Lower leg skin (tissue), 4 donors: Measurements from ENCODE around the gene ACTMAP. TPM values are rescaled to one million over a fixed set of nuclear protein-coding genes. Genes with fewer than 3 reads are reported as not detected.
A peak's percentile ranks its signal among the peaks of the same experiment; 100 is the strongest.
"Not testable (repeated sequence)": the region's sequence is repeated elsewhere in the genome, so short reads cannot be mapped to it uniquely, and the experiment has no call there.

ENCODE experiments used
- DNase-seq, 2 donors: peaks; one replicate each; pipeline ENCODE4 v3.0.0-alpha.2; 2019; ENCODE audit warnings: low spot score in 2 of 2
- H3K4me3 ChIP-seq: fragments of 200-600 bp; sonication (generic); 2 replicates; pipeline ENCODE4 v1.5.1; 2017; ENCODE audit warnings: mild to moderate bottlenecking, low read depth; ENCODE audit not compliant: poor library complexity, severe bottlenecking
- CTCF ChIP-seq, 3 donors: fragments of 450-650 bp; IDR thresholded peaks; one replicate each; pipeline ENCODE4 v1.5.1; 2016; ENCODE audit warnings: antibody characterized with exemption in 3 of 3, mild to moderate bottlenecking in 3 of 3, moderate library complexity in 2 of 3
- POLR2A ChIP-seq, 2 donors: fragments of 450-650 bp; IDR thresholded peaks; one replicate each; pipeline ENCODE4 v1.6.1; 2016 to 2017; ENCODE audit warnings: antibody characterized with exemption in 2 of 2, mild to moderate bottlenecking in 1 of 2, moderate library complexity in 1 of 2
- WGBS, 2 donors: methylation state at CpG; one replicate each; pipeline ENCODE4 v1.1.5; 2018; 5-methylcytosine and 5-hydroxymethylcytosine counted together
- intact Hi-C: fragments of 100-400 bp; cut with DNase I; formaldehyde crosslinking; loops from one replicate; pipeline ENCODE4 v1.15.0; 2023; ENCODE audit warnings: low total_unique reads
- total RNA-seq, 4 donors: library from RNA; depleted of rRNA; stranded (reverse); fragments of >200 nt; gene quantifications; one replicate each; pipeline ENCODE4 v1.1.0, GENCODE V29; 2016

The ACTMAP gene
- total RNA-seq, 4 donors from 2014 or later = 4.1 to 8.5 (median 4.6) TPM

DNA sequence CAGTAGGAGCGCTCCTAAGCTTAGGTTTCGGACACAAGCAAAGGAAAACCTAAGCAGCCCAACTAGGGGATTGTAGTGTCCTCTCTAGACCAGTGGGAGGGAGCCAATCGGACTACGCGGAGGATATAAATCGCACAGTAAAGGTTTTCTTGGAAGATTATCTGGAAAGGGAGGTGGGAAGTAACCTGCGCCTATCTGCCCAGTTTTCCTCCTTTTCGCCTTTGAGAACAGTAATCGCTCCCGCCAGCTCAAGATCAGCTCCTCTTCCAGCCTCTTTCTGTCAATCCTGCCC lies 27.3 kb upstream of the ACTMAP start:
- no peak for DNase-seq
- 0 to 1% methylated on average over 10 of the region's 10 CpGs for WGBS, 2 donors
- intact Hi-C loops = no loop called here
- no peak for TF ChIP-seq CTCF (IDR thresholded peaks at IDR 0.05)
- TF ChIP-seq POLR2A (IDR thresholded peaks at IDR 0.05) = no peak
- H3K4me3 ChIP-seq = peak overlapping the region; percentile 54

DNA sequence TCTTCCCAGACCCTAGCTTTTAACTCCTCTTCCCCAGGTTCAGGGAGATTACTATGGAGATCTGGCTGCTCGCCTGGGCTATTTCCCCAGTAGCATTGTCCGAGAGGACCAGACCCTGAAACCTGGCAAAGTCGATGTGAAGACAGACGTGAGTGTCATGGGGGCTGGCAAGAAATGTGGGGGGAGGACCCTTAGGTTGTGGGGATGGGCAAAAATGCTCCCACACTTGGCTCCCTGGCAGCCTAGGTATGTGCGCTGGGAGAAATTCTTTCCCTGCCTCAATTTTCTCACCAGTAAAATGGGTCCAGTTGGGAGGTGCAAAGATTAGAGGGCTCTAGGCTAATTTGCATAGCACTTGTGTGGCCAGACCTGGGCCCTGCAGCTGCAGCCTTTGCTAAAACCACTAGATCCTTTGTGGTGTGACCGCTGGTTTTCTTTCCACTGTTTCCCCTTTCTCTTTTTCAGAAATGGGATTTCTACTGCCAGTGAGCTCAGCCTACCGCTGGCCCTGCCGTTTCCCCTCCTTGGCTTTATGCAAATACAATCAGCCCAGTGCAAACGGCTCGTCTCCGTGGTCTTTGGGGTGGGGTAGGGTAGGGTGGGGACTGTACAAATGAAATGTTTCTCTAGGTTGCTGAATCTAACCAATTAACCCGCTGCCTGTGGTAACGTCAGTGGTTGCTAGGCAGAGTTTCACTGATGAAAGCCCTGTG lies 26.8 kb upstream of the ACTMAP start:
- intact Hi-C loops = no loop called here
- TF ChIP-seq POLR2A (IDR thresholded peaks at IDR 0.05) (no peak), CTCF (IDR thresholded peaks at IDR 0.05) (no peak)
- peak overlapping the region; percentile 54 for H3K4me3 ChIP-seq
- 13 to 16% methylated on average over 13 of the region's 13 CpGs for WGBS, 2 donors
- DNase-seq = peak; percentile 96 to 98

GRCh38 chr19:40776364-40776763 lies 26.1 kb upstream of the ACTMAP start:
- WGBS, 2 donors = 77 to 82% methylated on average over 7 of the region's 7 CpGs
- no peak overlapping the region for H3K4me3 ChIP-seq
- intact Hi-C loops = no loop called here

DNA sequence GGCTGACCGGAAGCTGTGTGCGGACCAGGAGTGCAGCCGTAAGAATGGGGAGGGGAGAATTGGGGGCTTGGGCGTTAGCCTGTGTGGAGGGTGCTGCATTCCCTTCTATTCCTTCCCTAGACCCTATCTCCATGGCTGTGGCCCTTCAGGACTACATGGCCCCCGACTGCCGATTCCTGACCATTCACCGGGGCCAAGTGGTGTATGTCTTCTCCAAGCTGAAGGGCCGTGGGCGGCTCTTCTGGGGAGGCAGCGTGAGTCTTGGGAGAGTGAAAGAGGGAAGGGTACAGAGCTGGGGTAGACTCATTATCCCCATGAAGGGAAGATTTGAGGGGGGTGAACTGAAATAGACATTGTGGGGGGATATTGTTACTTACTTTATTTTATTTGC lies 25.4 kb upstream of the ACTMAP start:
- WGBS, 2 donors = 80 to 87% methylated on average over 8 to 10 of the region's 10 CpGs
- no peak overlapping the region for H3K4me3 ChIP-seq
- TF ChIP-seq POLR2A (IDR thresholded peaks at IDR 0.05) = no peak
- no peak for TF ChIP-seq CTCF (IDR thresholded peaks at IDR 0.05)
- DNase-seq = no peak
- intact Hi-C loops = no loop called here

More at GRCh38 chr19:40776364-40776763, 26.1 kb upstream of the ACTMAP start:
- no peak for DNase-seq
- TF ChIP-seq CTCF (IDR thresholded peaks at IDR 0.05) = no peak
- TF ChIP-seq POLR2A (IDR thresholded peaks at IDR 0.05) = no peak

- TF ChIP-seq POLR2A (IDR thresholded peaks at IDR 0.05) = no peak
- no peak for TF ChIP-seq CTCF (IDR thresholded peaks at IDR 0.05)
- intact Hi-C loops = no loop called here
- no peak within 1 kb of the TSS for H3K4me3 ChIP-seq
- 66 to 74% methylated on average over 8 to 9 of the region's 9 CpGs for WGBS, 2 donors
- no peak for DNase-seq
These were observed 24.8 kb upstream of the ACTMAP start, which contains the start of gene MIA for GRCh38 chr19:40774916-40775631. Gene MIA (plus strand): TSS chr19:40775521. CDS start chr19:40775543, 22 bp downstream.

DNA sequence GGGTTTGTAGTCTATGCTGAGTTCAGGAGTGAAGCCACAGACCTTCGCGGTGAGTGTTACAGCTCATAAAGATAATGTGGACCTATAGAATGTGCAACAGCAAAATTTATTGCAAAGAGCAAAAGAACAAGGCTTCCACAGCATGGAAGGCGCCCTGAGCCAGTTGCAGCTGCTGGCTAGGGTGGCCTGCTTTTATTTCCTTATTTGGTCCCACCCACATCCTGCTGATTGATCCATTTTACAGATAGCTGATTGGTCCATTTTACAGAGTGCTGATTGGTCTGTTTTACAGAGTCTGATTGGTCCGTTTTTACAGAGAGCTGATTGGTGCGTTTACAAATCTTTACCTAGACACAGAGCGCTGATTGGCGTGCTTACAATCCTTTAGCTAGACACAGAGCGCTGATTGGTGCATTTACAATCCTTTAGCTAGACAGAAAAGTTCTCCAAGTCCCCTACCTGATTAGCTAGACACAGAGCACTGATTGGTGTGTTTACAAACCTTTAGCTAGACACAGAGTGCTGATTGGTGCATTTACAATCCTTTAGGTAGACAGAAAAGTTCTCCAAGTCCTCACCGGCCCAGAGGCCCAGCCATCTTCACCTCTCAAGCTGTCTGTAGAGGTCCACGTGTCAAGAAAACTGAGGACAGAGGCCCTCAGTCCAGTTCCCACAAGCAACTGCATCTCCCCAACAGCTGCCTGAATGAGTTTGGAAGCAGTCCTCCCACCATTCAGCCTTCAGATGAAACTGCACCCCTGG lies 21.0 kb upstream of the ACTMAP start:
- 95 to 97% methylated on average over 10 of the region's 10 CpGs for WGBS, 2 donors
- intact Hi-C loops, DNase-seq, H3K4me3 ChIP-seq: not testable (repeated sequence)
